Measurements from ENCODE around the gene ZNF429.
"Not testable (repeated sequence)": the region's sequence is repeated elsewhere in the genome, so short reads cannot be mapped to it uniquely, and the experiment has no call there.

Gene ZNF429

GRCh38 chr19:21513651-21514050, 8.2 kb downstream of the ZNF429 start:
- no peak for DNase-seq (ENCODE audit: low spot score)

GRCh38 chr19:21519488-21519887, 14.1 kb downstream of the ZNF429 start:
- DNase-seq (ENCODE audit: low spot score) = no peak

- DNase-seq (ENCODE audit: low spot score) = no peak
These were observed 27.5 kb downstream of the ZNF429 start for GRCh38 chr19:21532904-21533303.

GRCh38 chr19:21536741-21537290, 31.4 kb downstream of the ZNF429 start:
- DNase-seq (ENCODE audit: low spot score) = not testable (repeated sequence)

GRCh38 chr19:21559444-21559843, 54.0 kb downstream of the ZNF429 start:
- no peak for DNase-seq (ENCODE audit: low spot score)

GRCh38 chr19:21564406-21564805, 59.0 kb downstream of the ZNF429 start:
- no peak for DNase-seq (ENCODE audit: low spot score)

GRCh38 chr19:21566073-21566472, 60.7 kb downstream of the ZNF429 start:
- DNase-seq (ENCODE audit: low spot score) = no peak

GRCh38 chr19:21567806-21568205, 62.4 kb downstream of the ZNF429 start:
- not testable (repeated sequence) for DNase-seq (ENCODE audit: low spot score)

GRCh38 chr19:21568816-21569493, 63.6 kb downstream of the ZNF429 start:
- DNase-seq (ENCODE audit: low spot score) = peak; percentile 56

GRCh38 chr19:21569494-21569865, 64.1 kb downstream of the ZNF429 start:
- DNase-seq (ENCODE audit: low spot score) = no peak

GRCh38 chr19:21571316-21571715, 65.9 kb downstream of the ZNF429 start:
- no peak for DNase-seq (ENCODE audit: low spot score)

GRCh38 chr19:21574607-21575006, 69.2 kb downstream of the ZNF429 start:
- DNase-seq (ENCODE audit: low spot score) = no peak

GRCh38 chr19:21576481-21576880, 71.1 kb downstream of the ZNF429 start:
- no peak for DNase-seq (ENCODE audit: low spot score)

- DNase-seq (ENCODE audit: low spot score) = no peak
These were observed 74.7 kb downstream of the ZNF429 start for GRCh38 chr19:21580101-21580500.

- no peak for DNase-seq (ENCODE audit: low spot score)
These were observed 75.4 kb downstream of the ZNF429 start for GRCh38 chr19:21580818-21581217.

GRCh38 chr19:21581646-21582240, 76.3 kb downstream of the ZNF429 start:
- DNase-seq (ENCODE audit: low spot score) = no peak

- no peak for DNase-seq (ENCODE audit: low spot score)
These were observed 79.1 kb downstream of the ZNF429 start for GRCh38 chr19:21584537-21584936.

GRCh38 chr19:21585281-21585890, 80.0 kb downstream of the ZNF429 start:
- DNase-seq (ENCODE audit: low spot score) = no peak

- DNase-seq (ENCODE audit: low spot score) = no peak
These were observed 81.1 kb downstream of the ZNF429 start for GRCh38 chr19:21586311-21587116.

GRCh38 chr19:21587117-21587461, 81.7 kb downstream of the ZNF429 start:
- DNase-seq (ENCODE audit: low spot score) = no peak

- DNase-seq (ENCODE audit: low spot score) = no peak
These were observed 82.1 kb downstream of the ZNF429 start for GRCh38 chr19:21587549-21587948.

GRCh38 chr19:21588065-21588601, 82.7 kb downstream of the ZNF429 start:
- no peak for DNase-seq (ENCODE audit: low spot score)
